HEK293 (cell line): ENCODE data around the gene ATXN10.

Source experiments
- MYNN ChIP-seq: fragments of 450-650 bp; formaldehyde crosslinking; IDR thresholded peaks from 2 replicates; pipeline ENCODE4 v1.5.1; 2016; ENCODE audit warnings: missing biosample characterization, missing genetic modification characterization, borderline replicate concordance
- SP2 ChIP-seq: fragments of 450-650 bp; formaldehyde crosslinking; IDR thresholded peaks from 2 replicates; pipeline ENCODE4 v1.5.1; 2016; ENCODE audit warnings: missing biosample characterization, missing genetic modification characterization

DNA sequence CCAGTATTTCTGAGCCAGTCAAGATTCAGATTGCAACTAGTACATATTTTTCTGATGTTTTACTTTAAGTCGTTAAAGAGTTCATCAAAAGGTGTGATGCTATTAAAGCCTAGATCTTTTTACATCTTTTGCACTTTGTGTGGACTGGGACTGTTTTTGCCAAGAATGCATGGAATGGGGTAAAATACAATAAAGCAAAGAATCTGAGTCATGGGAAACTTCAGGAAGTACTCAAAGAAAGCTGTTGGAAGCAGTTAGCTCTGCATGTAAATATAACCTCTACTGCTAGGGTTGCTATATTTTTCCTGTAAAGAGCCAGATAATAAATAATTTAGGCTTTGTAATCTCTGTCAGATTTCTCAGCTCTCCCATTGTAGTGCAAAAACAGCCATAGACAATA, 20.9 kb downstream of the ATXN10 start:
- TF ChIP-seq MYNN (tag by site-specific recombination) (no peak), SP2 (tag by site-specific recombination) (no peak)
